Neural cell (in vitro differentiated cells): ENCODE measurements around the gene IPPK.

Experiments used
- EP300 ChIP-seq: fragments of 450-650 bp; conservative IDR thresholded peaks from 2 replicates; pipeline ENCODE4 v1.6.1; 2014; ENCODE audit warnings: antibody characterized with exemption, mild to moderate bottlenecking, moderate library complexity; ENCODE audit not compliant: poor library complexity, severe bottlenecking
- EZH2 ChIP-seq: fragments of 200-600, 300-800 bp; shearing (Covaris generic), sonication (generic); IDR thresholded peaks from 2 replicates; pipeline ENCODE4 v1.6.1; 2014; ENCODE audit warnings: antibody characterized with exemption, low read length, borderline replicate concordance, mild to moderate bottlenecking; ENCODE audit not compliant: insufficient read depth, poor library complexity, severe bottlenecking
- MXI1 ChIP-seq: fragments of 450-650 bp; conservative IDR thresholded peaks from 2 replicates; pipeline ENCODE4 v1.6.1; 2014; ENCODE audit warnings: antibody characterized with exemption, mild to moderate bottlenecking; ENCODE audit not compliant: poor library complexity, severe bottlenecking
- POLR2AphosphoS5 ChIP-seq: IDR thresholded peaks from 2 replicates; pipeline ENCODE4 v1.6.1; 2012
- RAD21 ChIP-seq: fragments of 450-650 bp; conservative IDR thresholded peaks from 2 replicates; pipeline ENCODE4 v1.6.1; 2014; ENCODE audit warnings: antibody characterized with exemption, mild to moderate bottlenecking, moderate library complexity
- TAF1 ChIP-seq: IDR thresholded peaks from 2 replicates; pipeline ENCODE4 v1.6.1; 2012; ENCODE audit warnings: low read depth
- TF ChIP-seq, protein P1 (sequence below): fragments of 450-650 bp; IDR thresholded peaks from 2 replicates; pipeline ENCODE4 v1.5.1; 2014; ENCODE audit warnings: antibody characterized with exemption, mild to moderate bottlenecking, moderate library complexity; ENCODE audit not compliant: poor library complexity, severe bottlenecking
- TF ChIP-seq, protein P2 (sequence below): IDR thresholded peaks from 2 replicates; pipeline ENCODE4 v1.6.1; 2012; ENCODE audit warnings: borderline replicate concordance

DNA sequence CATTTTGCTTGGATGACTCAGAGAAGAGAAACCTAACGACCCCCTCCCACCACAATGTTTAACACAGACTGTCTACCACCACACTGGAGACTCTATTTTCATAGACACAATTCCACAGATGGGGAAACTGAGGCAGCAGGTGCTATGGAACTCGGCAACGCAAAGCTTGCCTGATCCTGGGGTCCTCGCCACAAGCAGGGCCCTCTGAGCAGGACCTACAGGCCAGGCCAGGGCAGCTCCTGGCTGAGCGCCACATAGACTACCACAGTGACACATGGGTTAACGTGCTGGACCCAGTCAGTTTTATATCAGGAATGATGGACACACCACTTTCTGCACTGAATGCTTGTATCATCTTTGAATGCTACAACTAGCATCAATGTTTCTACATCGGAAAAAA lies 11.8 kb downstream of the IPPK start:
- TF ChIP-seq, protein P1, sequence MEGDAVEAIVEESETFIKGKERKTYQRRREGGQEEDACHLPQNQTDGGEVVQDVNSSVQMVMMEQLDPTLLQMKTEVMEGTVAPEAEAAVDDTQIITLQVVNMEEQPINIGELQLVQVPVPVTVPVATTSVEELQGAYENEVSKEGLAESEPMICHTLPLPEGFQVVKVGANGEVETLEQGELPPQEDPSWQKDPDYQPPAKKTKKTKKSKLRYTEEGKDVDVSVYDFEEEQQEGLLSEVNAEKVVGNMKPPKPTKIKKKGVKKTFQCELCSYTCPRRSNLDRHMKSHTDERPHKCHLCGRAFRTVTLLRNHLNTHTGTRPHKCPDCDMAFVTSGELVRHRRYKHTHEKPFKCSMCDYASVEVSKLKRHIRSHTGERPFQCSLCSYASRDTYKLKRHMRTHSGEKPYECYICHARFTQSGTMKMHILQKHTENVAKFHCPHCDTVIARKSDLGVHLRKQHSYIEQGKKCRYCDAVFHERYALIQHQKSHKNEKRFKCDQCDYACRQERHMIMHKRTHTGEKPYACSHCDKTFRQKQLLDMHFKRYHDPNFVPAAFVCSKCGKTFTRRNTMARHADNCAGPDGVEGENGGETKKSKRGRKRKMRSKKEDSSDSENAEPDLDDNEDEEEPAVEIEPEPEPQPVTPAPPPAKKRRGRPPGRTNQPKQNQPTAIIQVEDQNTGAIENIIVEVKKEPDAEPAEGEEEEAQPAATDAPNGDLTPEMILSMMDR = no peak
- TF ChIP-seq POLR2AphosphoS5 = no peak
- TF ChIP-seq TAF1 = no peak
- no peak for TF ChIP-seq EP300
- no peak for TF ChIP-seq RAD21
- TF ChIP-seq EZH2 = no peak
- TF ChIP-seq, protein P2, sequence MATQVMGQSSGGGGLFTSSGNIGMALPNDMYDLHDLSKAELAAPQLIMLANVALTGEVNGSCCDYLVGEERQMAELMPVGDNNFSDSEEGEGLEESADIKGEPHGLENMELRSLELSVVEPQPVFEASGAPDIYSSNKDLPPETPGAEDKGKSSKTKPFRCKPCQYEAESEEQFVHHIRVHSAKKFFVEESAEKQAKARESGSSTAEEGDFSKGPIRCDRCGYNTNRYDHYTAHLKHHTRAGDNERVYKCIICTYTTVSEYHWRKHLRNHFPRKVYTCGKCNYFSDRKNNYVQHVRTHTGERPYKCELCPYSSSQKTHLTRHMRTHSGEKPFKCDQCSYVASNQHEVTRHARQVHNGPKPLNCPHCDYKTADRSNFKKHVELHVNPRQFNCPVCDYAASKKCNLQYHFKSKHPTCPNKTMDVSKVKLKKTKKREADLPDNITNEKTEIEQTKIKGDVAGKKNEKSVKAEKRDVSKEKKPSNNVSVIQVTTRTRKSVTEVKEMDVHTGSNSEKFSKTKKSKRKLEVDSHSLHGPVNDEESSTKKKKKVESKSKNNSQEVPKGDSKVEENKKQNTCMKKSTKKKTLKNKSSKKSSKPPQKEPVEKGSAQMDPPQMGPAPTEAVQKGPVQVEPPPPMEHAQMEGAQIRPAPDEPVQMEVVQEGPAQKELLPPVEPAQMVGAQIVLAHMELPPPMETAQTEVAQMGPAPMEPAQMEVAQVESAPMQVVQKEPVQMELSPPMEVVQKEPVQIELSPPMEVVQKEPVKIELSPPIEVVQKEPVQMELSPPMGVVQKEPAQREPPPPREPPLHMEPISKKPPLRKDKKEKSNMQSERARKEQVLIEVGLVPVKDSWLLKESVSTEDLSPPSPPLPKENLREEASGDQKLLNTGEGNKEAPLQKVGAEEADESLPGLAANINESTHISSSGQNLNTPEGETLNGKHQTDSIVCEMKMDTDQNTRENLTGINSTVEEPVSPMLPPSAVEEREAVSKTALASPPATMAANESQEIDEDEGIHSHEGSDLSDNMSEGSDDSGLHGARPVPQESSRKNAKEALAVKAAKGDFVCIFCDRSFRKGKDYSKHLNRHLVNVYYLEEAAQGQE = no peak
- no peak for TF ChIP-seq MXI1
